K562 (cell line): Measurements from ENCODE around the gene MXI1. TPM values are rescaled to one million over a fixed set of nuclear protein-coding genes. Genes with fewer than 3 reads are reported as not detected.

Experiments used
- ATAC-seq: fragments of 200-7000 bp; cut with Tn5 transposase; 3 replicates; pipeline ENCODE4 v1.9.1; 2020; ENCODE audit warnings: moderate library complexity
- BruUV-seq: library from RNA; stranded (reverse); fragments of 400-500 nt; replicated peaks from 2 replicates; lab custom pipeline; 2021; lab: Mats Ljungman, UMichigan
- CTCF ChIA-PET: fragments of 300-600 bp; formaldehyde crosslinking; extraction: SDS; loops from one replicate; lab custom pipeline; 2021; ENCODE audit warnings: low intra/inter-chr PET ratio; lab: Yijun Ruan, JAX
- POLR2A ChIA-PET: fragments of 300-600, 350-650 bp; sonication (Branson Sonifier 250); formaldehyde crosslinking; extraction: SDS; loops from one replicate; lab custom pipeline; 2021; ENCODE audit warnings: antibody characterized with exemption, inconsistent platforms; lab: Yijun Ruan, JAX
- DNase-seq, 4 experiments: peaks; one replicate each; pipeline versions ENCODE4 v3.0.0 to v3.0.0-alpha.2; 2011 to 2018; ENCODE audit warnings: low spot score in 3 of 4, mixed read lengths in 3 of 4; ENCODE audit errors: extremely low read depth in 1 of 4
- FAIRE-seq: peaks from 2 replicates; lab custom pipeline; 2011; peaks lifted over from hg19 to GRCh38; lab: Jason Lieb, UNC
- H2AFZ ChIP-seq: 2 replicates; pipeline ENCODE4 v1.6.0; 2011; ENCODE audit warnings: low read depth, low read length, control low read depth, inconsistent platforms
- H3K27ac ChIP-seq: fragments of 200-600 bp; 3 replicates; pipeline ENCODE4 v1.8.0; 2011; ENCODE audit warnings: low read depth, mild to moderate bottlenecking, control low read depth, inconsistent platforms, low read length, moderate library complexity, mixed read lengths; ENCODE audit errors: extremely low read depth
- H3K27me3 ChIP-seq, 2 experiments: fragments of 300-600 bp in 1 of 2; 2 replicates in 1 of 2; 3 replicates in 1 of 2; pipeline versions ENCODE4 v1.6.0 to v1.8.0; 2011; ENCODE audit warnings: inconsistent platforms in 2 of 2, low read length in 2 of 2, mild to moderate bottlenecking in 1 of 2, mixed read lengths in 1 of 2, moderate library complexity in 1 of 2; ENCODE audit not compliant: control insufficient read depth in 2 of 2, insufficient read depth in 2 of 2
- H3K36me3 ChIP-seq: fragments of 300-600 bp; 3 replicates; pipeline ENCODE4 v1.8.0; 2011; ENCODE audit warnings: mild to moderate bottlenecking, low read length, inconsistent platforms; ENCODE audit not compliant: control insufficient read depth, insufficient read depth
- H3K4me1 ChIP-seq, 2 experiments: fragments of 200-600 bp in 1 of 2; replicated peaks in 1 of 2; 2 replicates in 1 of 2; 3 replicates in 1 of 2; pipeline versions ENCODE4 v1.5.1 to v1.8.0; 2011; ENCODE audit warnings: inconsistent platforms in 2 of 2, low read length in 2 of 2, mild to moderate bottlenecking in 1 of 2, mixed read lengths in 1 of 2, moderate library complexity in 1 of 2; ENCODE audit not compliant: control insufficient read depth in 2 of 2, insufficient read depth in 2 of 2
- H3K4me2 ChIP-seq: 2 replicates; pipeline ENCODE4 v1.6.1; 2011; ENCODE audit warnings: low read length, control low read depth, inconsistent platforms, mixed read lengths; ENCODE audit not compliant: insufficient read depth
- H3K4me3 ChIP-seq: fragments of 200-600 bp; sonication (generic), shearing (Covaris generic); 2 replicates; pipeline ENCODE4 v1.5.1; 2016; ENCODE audit warnings: control low read depth, inconsistent platforms
- H3K79me2 ChIP-seq: fragments of 200-600 bp; 3 replicates; pipeline ENCODE4 v1.8.0; 2011; ENCODE audit warnings: low read length, inconsistent platforms; ENCODE audit not compliant: control insufficient read depth, insufficient read depth
- H3K9ac ChIP-seq, 2 experiments: 2 replicates each; pipeline versions ENCODE4 v1.6.0 to v1.6.1; 2011; ENCODE audit warnings: low read depth in 2 of 2, low read length in 2 of 2, control low read depth in 1 of 2, inconsistent platforms in 1 of 2, mild to moderate bottlenecking in 1 of 2, mixed read lengths in 1 of 2; ENCODE audit not compliant: insufficient read depth in 1 of 2
- H3K9me1 ChIP-seq: one replicate; pipeline ENCODE4 v1.6.0; 2011; ENCODE audit warnings: inconsistent platforms, mild to moderate bottlenecking, low read length, moderate library complexity; ENCODE audit not compliant: control insufficient read depth, insufficient read depth
- H3K9me3 ChIP-seq: replicated peaks from 2 replicates; pipeline ENCODE4 v1.5.1; 2011; ENCODE audit warnings: low read depth, low read length, inconsistent platforms; ENCODE audit not compliant: control insufficient read depth, insufficient read depth
- H4K20me1 ChIP-seq: replicated peaks from 2 replicates; pipeline ENCODE4 v1.6.1; 2011; ENCODE audit warnings: low read length, inconsistent platforms, mixed read lengths; ENCODE audit not compliant: control insufficient read depth, insufficient read depth
- DACH1 ChIP-seq: fragments of 450-650 bp; IDR thresholded peaks from 2 replicates; pipeline ENCODE4 v1.6.1; 2018; ENCODE audit not compliant: partially characterized antibody
- GABPB1 ChIP-seq: sonication (generic); formaldehyde crosslinking; IDR thresholded peaks from 2 replicates; pipeline ENCODE4 v1.8.0; 2022; ENCODE audit warnings: mild to moderate bottlenecking, missing genetic modification reagents
- MBD2 ChIP-seq: sonication (generic); IDR thresholded peaks from 2 replicates; pipeline ENCODE4 v1.6.1; 2016; ENCODE audit warnings: low read depth, borderline replicate concordance
- RFX7 ChIP-seq: fragments of 250-450 bp; sonication (Bioruptor Pico); IDR thresholded peaks from 2 replicates; pipeline ENCODE4 v1.5.1; 2021; ENCODE audit warnings: mild to moderate bottlenecking
- SMARCA5 ChIP-seq: fragments of 450-650 bp; IDR thresholded peaks from 2 replicates; pipeline ENCODE4 v1.6.1; 2016
- ZKSCAN1 ChIP-seq: fragments of 150-350 bp; IDR thresholded peaks from 2 replicates; pipeline ENCODE4 v1.6.1; 2016; ENCODE audit warnings: low read depth, low read length
- ZKSCAN3 ChIP-seq: fragments of 250-450 bp; sonication (Bioruptor Pico); IDR thresholded peaks from 2 replicates; pipeline ENCODE4 v1.4.0; 2020
- ZNF24 ChIP-seq: fragments of 450-650 bp; IDR thresholded peaks from 2 replicates; pipeline ENCODE4 v1.6.1; 2016
- ZNF384 ChIP-seq: IDR thresholded peaks from 2 replicates; pipeline ENCODE4 v1.6.1; 2012; ENCODE audit warnings: low read depth, low read length, improper control_type of control experiment
- WGBS: fragments of 100-300 bp; shearing (Covaris generic); methylation state at CpG from one replicate; pipeline ENCODE4 v1.1.6; 2016; ENCODE audit warnings: low coverage, mixed read lengths; ENCODE audit not compliant: insufficient coverage; ENCODE audit errors: missing lambda C conversion rate; 5-methylcytosine and 5-hydroxymethylcytosine counted together
- in situ Hi-C: fragments of 300-500 bp; cut with MboI; formaldehyde crosslinking; loops from 4 replicates; pipeline ENCODE4 v1.15.0; 2018; ENCODE audit warnings: inconsistent platforms, mixed read lengths
- intact Hi-C: fragments of 100-400 bp; cut with micrococcal nuclease; formaldehyde crosslinking; loops from 2 replicates; pipeline ENCODE4 v1.14.2; 2022
- polyA plus RNA-seq, 8 experiments: library from polyadenylated mRNA; depleted of rRNA in 4 of 8; stranded (reverse) in 5 of 8; unstranded in 3 of 8; fragments of >200 nt; fragmentation: Nextera tagmentation in 2 of 8; fragmentation: Illumina TruSeq in 1 of 8; extraction: Ambion mirVana in 2 of 8; extraction: Trizol in 1 of 8; gene quantifications; 2 replicates each; pipeline versions ENCODE4 v1.2.1 to v1.2.3, GENCODE V29; 2011 to 2014; ENCODE audit warnings: inconsistent platforms in 1 of 8, missing spikeins in 1 of 8
- total RNA-seq, 7 experiments: library from RNA; depleted of rRNA in 6 of 7; stranded (reverse); fragments of >200 nt in 6 of 7; fragmentation: Illumina TruSeq in 2 of 7; extraction: Trizol in 2 of 7; gene quantifications; 2 replicates each; pipeline versions ENCODE4 v1.2.1 to v1.2.3, GENCODE V29; 2011 to 2021; ENCODE audit warnings: low replicate concordance in 1 of 7
- TF ChIP-seq, protein P1 (sequence below): sonication (generic); formaldehyde crosslinking; IDR thresholded peaks from 2 replicates; pipeline ENCODE4 v1.8.0; 2022; ENCODE audit warnings: missing genetic modification reagents, mild to moderate bottlenecking, borderline replicate concordance
- TF ChIP-seq, protein P2 (sequence below): fragments of 450-650 bp; formaldehyde crosslinking; IDR thresholded peaks from 2 replicates; pipeline ENCODE4 v1.4.0; 2020; ENCODE audit warnings: mild to moderate bottlenecking, moderate library complexity

MXI1 gene
- total and polyA plus RNA-seq, 9 of the 15 experiments (the other 6 are each of a cell fraction or from before 2014, with no cell fraction given): 9.1 to 23.7 (median 14.8) TPM

DNA sequence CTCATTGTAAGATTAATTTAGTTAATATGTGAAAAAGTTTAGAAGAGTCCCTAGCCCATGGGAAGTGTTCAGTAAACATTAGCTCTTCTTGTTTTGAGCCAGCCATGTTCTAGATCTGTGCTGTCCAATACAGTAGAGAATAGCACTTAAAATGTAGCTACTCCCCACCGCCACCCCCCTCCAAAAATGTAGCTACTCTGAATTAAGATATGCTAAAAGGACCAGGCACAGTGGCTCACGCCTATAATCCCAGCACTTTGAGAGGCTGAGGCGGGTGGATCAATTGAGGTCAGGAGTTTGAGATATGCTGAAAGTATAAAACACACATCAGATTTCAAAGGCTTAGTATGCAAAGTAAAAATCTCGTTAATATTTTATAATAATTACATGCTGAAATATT lies 47.3 kb upstream of the MXI1 start:
- no peaks in the 10 kb centered on the region for H3K9me3 ChIP-seq
- no peak overlapping the region for H3K9ac ChIP-seq
- ATAC-seq: no peak
- no TSS peak for BruUV-seq
- peaks cover 0 to 12% of the 10 kb centered on the region in 2 experiments; a peak in 2 of 5 replicates for H3K27me3 ChIP-seq
- 14% methylated on average over 4 of the region's 4 CpGs for WGBS
- no peaks in the 10 kb centered on the region for H3K36me3 ChIP-seq
- TF ChIP-seq ZKSCAN1: no peak
- TF ChIP-seq, protein P1, sequence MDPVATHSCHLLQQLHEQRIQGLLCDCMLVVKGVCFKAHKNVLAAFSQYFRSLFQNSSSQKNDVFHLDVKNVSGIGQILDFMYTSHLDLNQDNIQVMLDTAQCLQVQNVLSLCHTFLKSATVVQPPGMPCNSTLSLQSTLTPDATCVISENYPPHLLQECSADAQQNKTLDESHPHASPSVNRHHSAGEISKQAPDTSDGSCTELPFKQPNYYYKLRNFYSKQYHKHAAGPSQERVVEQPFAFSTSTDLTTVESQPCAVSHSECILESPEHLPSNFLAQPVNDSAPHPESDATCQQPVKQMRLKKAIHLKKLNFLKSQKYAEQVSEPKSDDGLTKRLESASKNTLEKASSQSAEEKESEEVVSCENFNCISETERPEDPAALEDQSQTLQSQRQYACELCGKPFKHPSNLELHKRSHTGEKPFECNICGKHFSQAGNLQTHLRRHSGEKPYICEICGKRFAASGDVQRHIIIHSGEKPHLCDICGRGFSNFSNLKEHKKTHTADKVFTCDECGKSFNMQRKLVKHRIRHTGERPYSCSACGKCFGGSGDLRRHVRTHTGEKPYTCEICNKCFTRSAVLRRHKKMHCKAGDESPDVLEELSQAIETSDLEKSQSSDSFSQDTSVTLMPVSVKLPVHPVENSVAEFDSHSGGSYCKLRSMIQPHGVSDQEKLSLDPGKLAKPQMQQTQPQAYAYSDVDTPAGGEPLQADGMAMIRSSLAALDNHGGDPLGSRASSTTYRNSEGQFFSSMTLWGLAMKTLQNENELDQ: no peak
- no peak for TF ChIP-seq GABPB1 (CRISPR knock-in tag)
- TF ChIP-seq MBD2: no peak
- TF ChIP-seq, protein P2, sequence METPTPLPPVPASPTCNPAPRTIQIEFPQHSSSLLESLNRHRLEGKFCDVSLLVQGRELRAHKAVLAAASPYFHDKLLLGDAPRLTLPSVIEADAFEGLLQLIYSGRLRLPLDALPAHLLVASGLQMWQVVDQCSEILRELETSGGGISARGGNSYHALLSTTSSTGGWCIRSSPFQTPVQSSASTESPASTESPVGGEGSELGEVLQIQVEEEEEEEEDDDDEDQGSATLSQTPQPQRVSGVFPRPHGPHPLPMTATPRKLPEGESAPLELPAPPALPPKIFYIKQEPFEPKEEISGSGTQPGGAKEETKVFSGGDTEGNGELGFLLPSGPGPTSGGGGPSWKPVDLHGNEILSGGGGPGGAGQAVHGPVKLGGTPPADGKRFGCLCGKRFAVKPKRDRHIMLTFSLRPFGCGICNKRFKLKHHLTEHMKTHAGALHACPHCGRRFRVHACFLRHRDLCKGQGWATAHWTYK (CRISPR knock-in tag): no peak
- TF ChIP-seq DACH1: no peak
- no peak for TF ChIP-seq SMARCA5
- TF ChIP-seq ZNF384: no peak
- no peak for TF ChIP-seq ZNF24
- no peak for TF ChIP-seq ZKSCAN3
- TF ChIP-seq RFX7 (CRISPR knock-in tag): no peak
- TF ChIP-seq, all 486 proteins: peak for 0
- FAIRE-seq: no peak
- DNase-seq: no peak
- no peak overlapping the region for H3K4me2 ChIP-seq
- intact Hi-C loops (no loop called here), in situ Hi-C loops (no loop called here)
- H3K4me3 ChIP-seq: no peak overlapping the region
- CTCF ChIA-PET: no interaction called here
- no peak overlapping the region for H3K27ac ChIP-seq
- POLR2A ChIA-PET: interaction anchor here (0.9 kb wide), 1 partner anchor 15 kb away, joined by 3 read pairs; no protein-coding TSS in a partner anchor
- no peak overlapping the region for H2AFZ ChIP-seq
- no peaks in the 10 kb centered on the region for H4K20me1 ChIP-seq
- no peaks in the 10 kb centered on the region for H3K9me1 ChIP-seq
- H3K4me1 ChIP-seq: no peaks in the 10 kb centered on the region; a peak in 1 of 5 replicates
- no peaks in the 10 kb centered on the region for H3K79me2 ChIP-seq
